Stimulated activated CD4-positive, alpha-beta T cell treated with anti-CD3 and anti-CD28 coated beads, Interleukin-1b, Interleukin-23, amount 100 ng/mL, for 48 hours (primary cell): ENCODE results near the gene TMPRSS11D.

Experiments used
- DNase-seq: peaks from one replicate; pipeline ENCODE4 v3.0.0-alpha.2; 2020

Gene TMPRSS11D

GRCh38 chr4:67883902-67884301, at the start of gene TMPRSS11D:
Gene TMPRSS11D, minus strand, starts transcription at chr4:67884002. Its CDS starts 69 bp downstream, at chr4:67883933.
- DNase-seq: no peak

GRCh38 chr4:67933038-67933437, 49.2 kb upstream of the TMPRSS11D start:
- DNase-seq: no peak

- DNase-seq: no peak
Measured at GRCh38 chr4:67931256-67931655, 47.5 kb upstream of the TMPRSS11D start.

GRCh38 chr4:67929426-67929825, 45.6 kb upstream of the TMPRSS11D start:
- DNase-seq: no peak

GRCh38 chr4:67928546-67928945, 44.7 kb upstream of the TMPRSS11D start:
- no peak for DNase-seq

- no peak for DNase-seq
Measured at GRCh38 chr4:67927251-67927650, 43.4 kb upstream of the TMPRSS11D start.

GRCh38 chr4:67926485-67926884, 42.7 kb upstream of the TMPRSS11D start:
- DNase-seq: no peak

- DNase-seq: no peak
Measured at GRCh38 chr4:67922697-67923096, 38.9 kb upstream of the TMPRSS11D start.

GRCh38 chr4:67918428-67918827, 34.6 kb upstream of the TMPRSS11D start:
- no peak for DNase-seq

GRCh38 chr4:67915400-67915966, 31.7 kb upstream of the TMPRSS11D start:
- no peak for DNase-seq

- DNase-seq: no peak
Measured at GRCh38 chr4:67912080-67912479, 28.3 kb upstream of the TMPRSS11D start.

GRCh38 chr4:67911638-67912037, 27.8 kb upstream of the TMPRSS11D start:
- no peak for DNase-seq

- no peak for DNase-seq
Measured at GRCh38 chr4:67911141-67911540, 27.3 kb upstream of the TMPRSS11D start.

GRCh38 chr4:67910585-67910905, 26.7 kb upstream of the TMPRSS11D start:
- no peak for DNase-seq

GRCh38 chr4:67909905-67910584, 26.2 kb upstream of the TMPRSS11D start:
- no peak for DNase-seq

GRCh38 chr4:67907650-67908049, 23.8 kb upstream of the TMPRSS11D start:
- DNase-seq: no peak

GRCh38 chr4:67899096-67899495, 15.3 kb upstream of the TMPRSS11D start:
- DNase-seq: no peak

- no peak for DNase-seq
Measured at GRCh38 chr4:67897686-67898085, 13.9 kb upstream of the TMPRSS11D start.

GRCh38 chr4:67896421-67897065, 12.7 kb upstream of the TMPRSS11D start:
- no peak for DNase-seq

GRCh38 chr4:67894659-67895058, 10.9 kb upstream of the TMPRSS11D start:
- no peak for DNase-seq

- DNase-seq: no peak
Measured at GRCh38 chr4:67892905-67893304, 9.1 kb upstream of the TMPRSS11D start.

GRCh38 chr4:67892253-67892652, 8.5 kb upstream of the TMPRSS11D start:
- no peak for DNase-seq

- DNase-seq: no peak
Measured at GRCh38 chr4:67891645-67892044, 7.8 kb upstream of the TMPRSS11D start.

- no peak for DNase-seq
Measured at GRCh38 chr4:67886281-67886680, 2.5 kb upstream of the TMPRSS11D start.

- DNase-seq: no peak
Measured at GRCh38 chr4:67885762-67886161, 2.0 kb upstream of the TMPRSS11D start.
